ENCODE data around the gene SMO. TPM values are rescaled to one million over a fixed set of nuclear protein-coding genes. Genes with fewer than 3 reads are reported as not detected.

SMO gene
- total and polyA plus RNA-seq, 9 of the 15 experiments (the other 6 are each of a cell fraction or from before 2014, with no cell fraction given) = 0.05 to 0.13 (median 0.10) TPM; not detected in 5

- FAIRE-seq (peak; percentile 95), ATAC-seq (peak; percentile 97), DNase-seq (ENCODE audit: extremely low read depth in 1 of 4, low spot score in 3 of 4) (peak; percentile 98 to 100 (median 98))
- Histone ChIP-seq H3K9me3 (replicated peaks; ENCODE audit: control insufficient read depth, insufficient read depth, low read depth, low read length) (no peaks in the 10 kb centered on the region), H3K9ac (ENCODE audit: insufficient read depth in 1 of 2, low read depth in 2 of 2, low read length in 2 of 2) (peak within 1 kb of the TSS; percentile 76 to 97), H3K4me2 (ENCODE audit: insufficient read depth, low read length) (peak within 1 kb of the TSS; percentile 96), H3K27ac (ENCODE audit: extremely low read depth, low read depth, low read length) (peak within 1 kb of the TSS; percentile 90), H3K79me2 (ENCODE audit: control insufficient read depth, insufficient read depth, low read length) (peaks cover 5% of the 10 kb centered on the region; the same call in 1 of the 3 replicates), H3K27me3 (ENCODE audit: control insufficient read depth in 2 of 2, insufficient read depth in 2 of 2, low read length in 2 of 2) (peaks cover 0 to 5% of the 10 kb centered on the region in 2 experiments; a peak in 1 of 5 replicates), H2AFZ (ENCODE audit: low read depth, low read length) (peak within 1 kb of the TSS; percentile 97), H3K36me3 (ENCODE audit: control insufficient read depth, insufficient read depth, low read length) (no peaks in the 10 kb centered on the region), H3K9me1 (ENCODE audit: control insufficient read depth, insufficient read depth, low read length) (no peaks in the 10 kb centered on the region), H4K20me1 (replicated peaks; ENCODE audit: control insufficient read depth, insufficient read depth, low read length) (no peaks in the 10 kb centered on the region), H3K4me3 (peak within 1 kb of the TSS; percentile 73), H3K4me1 (replicated peaks in 1 of 2; ENCODE audit: control insufficient read depth in 2 of 2, insufficient read depth in 2 of 2, low read length in 2 of 2) (peaks cover 5 to 11% of the 10 kb centered on the region in 2 experiments; a peak in 4 of 5 replicates)
- in situ Hi-C loops (cut with MboI) = loop anchor here (5.0 kb wide), 1 partner anchor 248 kb away; no protein-coding TSS in a partner anchor
- under 1% methylated on average over 52 of the region's 63 CpGs for whole genome bisulfite sequencing (ENCODE audit: insufficient coverage, low coverage, missing lambda C conversion rate)
- TSS peak; percentile 95 for BruUV-seq (replicated peaks)
- CTCF ChIA-PET (ENCODE audit: low intra/inter-chr PET ratio) = interaction anchor here (1.1 to 2.0 kb wide), 2 partner anchors 74 to 248 kb away, joined by 3 to 5 read pairs; no protein-coding TSS in a partner anchor
- POLR2A ChIA-PET = interaction anchor here (0.6 to 3.4 kb wide), 9 partner anchors 11 to 479 kb away, joined by 3 to 15 read pairs (median 3); no protein-coding TSS in a partner anchor
- intact Hi-C loops (cut with micrococcal nuclease) = loop anchor here (1.0 to 10.0 kb wide), 2 partner anchors 47 to 600 kb away; no protein-coding TSS in a partner anchor
- TF ChIP-seq RB1 (IDR thresholded peaks at IDR 0.05; ENCODE audit: low read depth) (peak; percentile 6), TRIM24 (IDR thresholded peaks at IDR 0.05) (peak in 1 of 2 experiments; percentile 71; a peak in 2 of 4 replicates), RFX1 (IDR thresholded peaks at IDR 0.05) (peak; percentile 92), ZBTB26 (CRISPR knock-in tag; IDR thresholded peaks at IDR 0.05) (peak; percentile 86), ZNF197 (CRISPR knock-in tag; IDR thresholded peaks at IDR 0.05; ENCODE audit: low read depth) (peak; percentile 99), ARNT (IDR thresholded peaks at IDR 0.05) (peak; percentile 86 to 88; a peak in 3 of 4 replicates), FOS (IDR thresholded peaks at IDR 0.05; ENCODE audit: extremely low read depth, insufficient read length) (peak; percentile 20), TEAD4 (IDR thresholded peaks at IDR 0.05; ENCODE audit: low read length) (peak; percentile 42; the same call in 1 of the 2 replicates), TEAD4 (CRISPR knock-in tag; IDR thresholded peaks at IDR 0.05; ENCODE audit: borderline replicate concordance) (no peak; the same call in 1 of the 2 replicates), RBM25 (IDR thresholded peaks at IDR 0.05; ENCODE audit: low read depth, low read length, severe bottlenecking) (peak; percentile 74), TFAP4 (CRISPR knock-in tag; IDR thresholded peaks at IDR 0.05; ENCODE audit: borderline replicate concordance) (peak; percentile 91), NCOA6 (IDR thresholded peaks at IDR 0.05) (no peak), GABPA (tag; conservative IDR thresholded peaks at IDR 0.05; ENCODE audit: low read depth) (peak; percentile 94), E2F6 (IDR thresholded peaks at IDR 0.05; ENCODE audit: borderline replicate concordance in 1 of 2, extremely low read depth in 1 of 2, insufficient read depth in 1 of 2, insufficient read length in 1 of 2, low read depth in 1 of 2, low read length in 1 of 2, poor library complexity in 1 of 2, severe bottlenecking in 1 of 2) (peak; percentile 88 to 92), SAP30 (IDR thresholded peaks at IDR 0.05; ENCODE audit: borderline replicate concordance, insufficient read depth, low read depth, low read length, poor library complexity, severe bottlenecking) (peak; percentile 77), ZNF212 (CRISPR knock-in tag; IDR thresholded peaks at IDR 0.05) (no peak; the same call in 1 of the 2 replicates), TBL1XR1 (IDR thresholded peaks at IDR 0.05; ENCODE audit: low read length in 2 of 2) (peak; percentile 41 to 62; a peak in 2 of 4 replicates)
Observed at GRCh38 chr7:129224251-129225205, 36.1 kb downstream of the SMO start, which contains the start of gene AHCYL2. TSS of gene AHCYL2 (plus strand) at chr7:129225030.

Measured in K562 (cell line).